ENCODE results near the gene KRT82.

The KRT82 gene

DNA sequence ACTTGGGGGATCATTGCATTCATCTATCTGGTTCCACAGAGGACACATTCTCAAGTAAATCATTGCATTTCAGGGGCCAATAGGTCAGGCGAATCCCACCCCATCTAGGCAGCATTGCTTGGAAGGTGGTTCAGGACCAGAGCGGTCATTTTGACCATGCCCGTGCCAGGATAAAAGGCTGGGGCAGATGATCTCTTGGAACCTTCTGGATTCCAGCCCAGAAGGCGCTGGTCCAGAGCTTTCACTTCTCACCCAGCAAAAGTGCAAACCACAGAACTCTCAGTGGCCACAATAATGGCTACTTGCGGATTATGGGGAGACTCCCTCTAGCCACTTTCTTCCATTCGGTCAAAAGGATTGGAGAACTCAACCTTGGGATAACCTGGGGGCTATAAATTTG is 38.3 kb downstream of the KRT82 start:
- Histone ChIP-seq H3K4me1 (ENCODE audit: control insufficient read depth, insufficient read depth, low read length, poor library complexity, severe bottlenecking) (no peaks in the 10 kb centered on the region), H3K9me3 (ENCODE audit: control insufficient read depth, low read length) (no peaks in the 10 kb centered on the region), H3K36me3 (ENCODE audit: control insufficient read depth, insufficient read depth, low read length) (no peaks in the 10 kb centered on the region), H3K4me3 (ENCODE audit: extremely low read depth, insufficient read depth, low read length, poor library complexity, severe bottlenecking) (no peak overlapping the region), H3K27ac (ENCODE audit: low read depth, low read length, severe bottlenecking) (no peak overlapping the region)
- 80 to 92% methylated on average over 5 to 6 of the region's 6 CpGs for WGBS, 2 experiments (ENCODE audit: insufficient coverage in 2 of 2)

- 89 to 93% methylated on average over 28 to 37 of the region's 42 CpGs for WGBS, 2 experiments (ENCODE audit: insufficient coverage in 2 of 2)
- no peaks in the 10 kb centered on the region for H3K36me3 ChIP-seq (ENCODE audit: control insufficient read depth, insufficient read depth, low read length)
- no peaks in the 10 kb centered on the region for H3K4me1 ChIP-seq (ENCODE audit: control insufficient read depth, insufficient read depth, low read length, poor library complexity, severe bottlenecking)
- H3K9me3 ChIP-seq (ENCODE audit: control insufficient read depth, low read length) = no peaks in the 10 kb centered on the region
- H3K4me3 ChIP-seq (ENCODE audit: extremely low read depth, insufficient read depth, low read length, poor library complexity, severe bottlenecking) = no peak within 1 kb of the TSS
- no peak within 1 kb of the TSS for H3K27ac ChIP-seq (ENCODE audit: low read depth, low read length, severe bottlenecking)
Observed at GRCh38 chr12:52366738-52367485, 39.2 kb downstream of the KRT82 start, which contains the start of gene KRT85. Gene KRT85, minus strand, starts transcription at chr12:52367481. Its CDS starts 76 bp downstream, at chr12:52367405.

DNA sequence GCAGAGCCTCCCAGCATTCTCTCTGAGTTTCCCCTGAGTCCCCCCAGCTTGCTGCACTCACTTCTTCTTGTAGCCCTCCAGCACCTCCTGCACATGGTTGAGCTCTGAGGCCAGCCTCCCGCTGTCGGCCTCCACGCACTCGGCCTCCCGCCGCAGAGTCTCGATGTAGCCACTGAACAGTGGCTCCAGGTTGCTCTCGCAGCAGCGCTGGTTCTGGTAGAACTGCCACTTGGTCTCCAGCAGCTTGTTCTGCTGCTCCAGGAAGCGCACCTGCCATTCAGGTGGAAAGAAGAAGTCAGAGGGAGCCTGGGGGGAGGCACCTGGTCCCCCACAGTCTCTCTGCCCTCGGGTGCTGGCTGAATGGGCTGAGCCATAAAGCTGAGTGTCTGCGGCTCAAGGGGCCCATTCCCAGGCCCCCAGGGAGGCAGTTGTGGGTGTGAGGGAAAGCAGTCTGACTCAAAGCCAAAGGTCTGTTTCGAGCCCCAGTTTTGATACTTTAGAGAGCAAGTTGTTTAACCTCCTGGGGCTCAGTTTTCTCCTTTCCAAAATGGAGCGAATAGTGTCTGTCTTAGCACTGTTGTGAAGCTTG is 41.1 kb downstream of the KRT82 start:
- no peaks in the 10 kb centered on the region for H3K4me1 ChIP-seq (ENCODE audit: control insufficient read depth, insufficient read depth, low read length, poor library complexity, severe bottlenecking)
- no peaks in the 10 kb centered on the region for H3K36me3 ChIP-seq (ENCODE audit: control insufficient read depth, insufficient read depth, low read length)
- H3K4me3 ChIP-seq (ENCODE audit: extremely low read depth, insufficient read depth, low read length, poor library complexity, severe bottlenecking) = no peak overlapping the region
- H3K27ac ChIP-seq (ENCODE audit: low read depth, low read length, severe bottlenecking) = no peak overlapping the region
- no peaks in the 10 kb centered on the region for H3K9me3 ChIP-seq (ENCODE audit: control insufficient read depth, low read length)
- 84 to 95% methylated on average over 14 of the region's 14 CpGs for WGBS, 2 experiments (ENCODE audit: insufficient coverage in 2 of 2)

- H3K4me1 ChIP-seq (ENCODE audit: control insufficient read depth, insufficient read depth, low read length, poor library complexity, severe bottlenecking) = no peaks in the 10 kb centered on the region
- no peak overlapping the region for H3K27ac ChIP-seq (ENCODE audit: low read depth, low read length, severe bottlenecking)
- 89 to 90% methylated on average over 2 to 3 of the region's 7 CpGs for WGBS, 2 experiments (ENCODE audit: insufficient coverage in 2 of 2)
- no peaks in the 10 kb centered on the region for H3K9me3 ChIP-seq (ENCODE audit: control insufficient read depth, low read length)
- H3K4me3 ChIP-seq (ENCODE audit: extremely low read depth, insufficient read depth, low read length, poor library complexity, severe bottlenecking) = no peak overlapping the region
- H3K36me3 ChIP-seq (ENCODE audit: control insufficient read depth, insufficient read depth, low read length) = no peaks in the 10 kb centered on the region
Observed at GRCh38 chr12:52364061-52364460, 42.1 kb downstream of the KRT82 start.

DNA sequence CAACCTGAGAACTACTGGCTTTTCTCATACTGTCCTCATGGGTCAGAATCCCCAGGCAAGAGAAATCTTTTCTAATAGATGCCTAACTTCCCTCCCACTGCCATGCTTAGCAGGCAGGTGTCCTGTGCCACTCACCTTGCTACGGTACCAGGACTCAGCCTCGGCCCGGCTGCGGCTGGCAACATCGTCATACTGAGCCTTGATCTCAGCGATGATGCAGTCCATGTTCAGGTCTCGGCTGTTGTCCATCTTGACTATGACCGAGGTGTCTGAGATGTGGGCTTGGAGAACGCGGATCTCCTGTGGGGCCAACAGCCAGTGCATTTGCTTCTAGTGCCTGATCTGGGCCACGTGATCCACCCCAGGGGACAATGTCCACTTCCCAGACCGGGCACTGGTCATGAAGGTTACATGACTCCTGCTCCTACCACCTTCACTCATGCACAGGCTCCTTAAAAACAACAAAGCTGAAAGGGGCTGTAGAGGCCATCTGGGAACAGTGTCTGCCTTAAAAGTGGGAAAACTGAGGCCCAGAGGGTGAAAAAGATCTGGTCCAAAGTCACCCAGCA is 42.9 kb downstream of the KRT82 start:
- Histone ChIP-seq H3K4me1 (ENCODE audit: control insufficient read depth, insufficient read depth, low read length, poor library complexity, severe bottlenecking) (no peaks in the 10 kb centered on the region), H3K36me3 (ENCODE audit: control insufficient read depth, insufficient read depth, low read length) (no peaks in the 10 kb centered on the region), H3K4me3 (ENCODE audit: extremely low read depth, insufficient read depth, low read length, poor library complexity, severe bottlenecking) (no peak overlapping the region), H3K27ac (ENCODE audit: low read depth, low read length, severe bottlenecking) (no peak overlapping the region), H3K9me3 (ENCODE audit: control insufficient read depth, low read length) (no peaks in the 10 kb centered on the region)
- 96% methylated on average over 11 to 12 of the region's 12 CpGs for WGBS, 2 experiments (ENCODE audit: insufficient coverage in 2 of 2)

GRCh38 chr12:52362118-52362726 is 43.9 kb downstream of the KRT82 start:
- WGBS, 2 experiments (ENCODE audit: insufficient coverage in 2 of 2) = 84 to 87% methylated on average over 8 to 11 of the region's 11 CpGs
- Histone ChIP-seq H3K36me3 (ENCODE audit: control insufficient read depth, insufficient read depth, low read length) (no peaks in the 10 kb centered on the region), H3K27ac (ENCODE audit: low read depth, low read length, severe bottlenecking) (no peak overlapping the region), H3K4me1 (ENCODE audit: control insufficient read depth, insufficient read depth, low read length, poor library complexity, severe bottlenecking) (no peaks in the 10 kb centered on the region), H3K9me3 (ENCODE audit: control insufficient read depth, low read length) (no peaks in the 10 kb centered on the region), H3K4me3 (ENCODE audit: extremely low read depth, insufficient read depth, low read length, poor library complexity, severe bottlenecking) (no peak overlapping the region)

GRCh38 chr12:52361553-52361952 is 44.6 kb downstream of the KRT82 start:
- 100% methylated on average over 1 of the region's 1 CpG for WGBS, 2 experiments (ENCODE audit: insufficient coverage in 2 of 2)
- Histone ChIP-seq H3K4me3 (ENCODE audit: extremely low read depth, insufficient read depth, low read length, poor library complexity, severe bottlenecking) (no peak overlapping the region), H3K36me3 (ENCODE audit: control insufficient read depth, insufficient read depth, low read length) (no peaks in the 10 kb centered on the region), H3K9me3 (ENCODE audit: control insufficient read depth, low read length) (no peaks in the 10 kb centered on the region), H3K27ac (ENCODE audit: low read depth, low read length, severe bottlenecking) (no peak overlapping the region), H3K4me1 (ENCODE audit: control insufficient read depth, insufficient read depth, low read length, poor library complexity, severe bottlenecking) (no peaks in the 10 kb centered on the region)

GRCh38 chr12:52360663-52361271 is 45.4 kb downstream of the KRT82 start:
- Histone ChIP-seq H3K27ac (ENCODE audit: low read depth, low read length, severe bottlenecking) (no peak overlapping the region), H3K36me3 (ENCODE audit: control insufficient read depth, insufficient read depth, low read length) (no peaks in the 10 kb centered on the region), H3K4me1 (ENCODE audit: control insufficient read depth, insufficient read depth, low read length, poor library complexity, severe bottlenecking) (no peaks in the 10 kb centered on the region), H3K4me3 (ENCODE audit: extremely low read depth, insufficient read depth, low read length, poor library complexity, severe bottlenecking) (no peak overlapping the region), H3K9me3 (ENCODE audit: control insufficient read depth, low read length) (no peaks in the 10 kb centered on the region)
- WGBS, 2 experiments (ENCODE audit: insufficient coverage in 2 of 2) = 92 to 95% methylated on average over 10 to 12 of the region's 13 CpGs

GRCh38 chr12:52360106-52360662 is 46.0 kb downstream of the KRT82 start:
- Histone ChIP-seq H3K4me3 (ENCODE audit: extremely low read depth, insufficient read depth, low read length, poor library complexity, severe bottlenecking) (no peak overlapping the region), H3K27ac (ENCODE audit: low read depth, low read length, severe bottlenecking) (no peak overlapping the region)
- WGBS, 2 experiments (ENCODE audit: insufficient coverage in 2 of 2) = 92 to 98% methylated on average over 5 to 6 of the region's 7 CpGs

DNA sequence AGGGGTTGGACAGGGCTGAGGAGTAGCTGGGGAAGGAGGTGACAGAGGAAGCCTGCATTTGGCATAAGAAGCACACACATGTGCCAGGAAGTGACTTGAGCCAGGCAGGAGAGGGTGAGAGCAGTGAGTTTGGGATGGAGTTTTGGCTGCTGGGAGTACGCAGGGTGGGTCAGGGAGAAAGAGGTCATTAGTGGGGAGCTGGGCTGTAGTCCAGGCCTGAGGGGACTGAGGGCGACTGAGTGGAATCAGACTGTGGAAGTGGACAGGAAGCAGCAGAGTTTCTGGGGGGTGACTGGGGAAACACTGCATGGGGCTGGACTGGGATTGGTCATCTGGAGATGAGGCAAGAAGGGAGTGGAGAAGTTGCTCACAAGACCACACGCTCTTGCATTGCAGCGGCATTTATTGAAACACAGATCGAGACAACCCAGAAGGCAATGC is 46.5 kb downstream of the KRT82 start:
- H3K9me3 ChIP-seq (ENCODE audit: control insufficient read depth, low read length) = no peaks in the 10 kb centered on the region

More at GRCh38 chr12:52360106-52360662, 46.0 kb downstream of the KRT82 start:
- Histone ChIP-seq H3K36me3 (ENCODE audit: control insufficient read depth, insufficient read depth, low read length) (no peaks in the 10 kb centered on the region), H3K9me3 (ENCODE audit: control insufficient read depth, low read length) (no peaks in the 10 kb centered on the region), H3K4me1 (ENCODE audit: control insufficient read depth, insufficient read depth, low read length, poor library complexity, severe bottlenecking) (no peaks in the 10 kb centered on the region)

More for the DNA sequence above, 46.5 kb downstream of the KRT82 start:
- no peaks in the 10 kb centered on the region for H3K4me1 ChIP-seq (ENCODE audit: control insufficient read depth, insufficient read depth, low read length, poor library complexity, severe bottlenecking)
- WGBS, 2 experiments (ENCODE audit: insufficient coverage in 2 of 2) = 98 to 99% methylated on average over 5 of the region's 5 CpGs
- H3K36me3 ChIP-seq (ENCODE audit: control insufficient read depth, insufficient read depth, low read length) = no peaks in the 10 kb centered on the region
- no peak overlapping the region for H3K4me3 ChIP-seq (ENCODE audit: extremely low read depth, insufficient read depth, low read length, poor library complexity, severe bottlenecking)
- H3K27ac ChIP-seq (ENCODE audit: low read depth, low read length, severe bottlenecking) = no peak overlapping the region

Measured in mesodermal cell (in vitro differentiated cells).